ENCODE data around the gene WDR59.

WDR59 gene

GRCh38 chr16:74830648-74831047 is 154.3 kb downstream of the WDR59 start:
- H3K4me2 ChIP-seq (ENCODE audit: low read length), result no peak overlapping the region

GRCh38 chr16:74829637-74830036 is 155.3 kb downstream of the WDR59 start:
- H3K27ac ChIP-seq, result no peak overlapping the region
- H3K36me3 ChIP-seq (ENCODE audit: control insufficient read depth, insufficient read depth, low read length), result no peaks in the 10 kb centered on the region
- no peaks in the 10 kb centered on the region for H3K4me1 ChIP-seq
- H3K4me3 ChIP-seq (ENCODE audit: low read depth, low read length), result no peak overlapping the region
- TF ChIP-seq, protein P1, sequence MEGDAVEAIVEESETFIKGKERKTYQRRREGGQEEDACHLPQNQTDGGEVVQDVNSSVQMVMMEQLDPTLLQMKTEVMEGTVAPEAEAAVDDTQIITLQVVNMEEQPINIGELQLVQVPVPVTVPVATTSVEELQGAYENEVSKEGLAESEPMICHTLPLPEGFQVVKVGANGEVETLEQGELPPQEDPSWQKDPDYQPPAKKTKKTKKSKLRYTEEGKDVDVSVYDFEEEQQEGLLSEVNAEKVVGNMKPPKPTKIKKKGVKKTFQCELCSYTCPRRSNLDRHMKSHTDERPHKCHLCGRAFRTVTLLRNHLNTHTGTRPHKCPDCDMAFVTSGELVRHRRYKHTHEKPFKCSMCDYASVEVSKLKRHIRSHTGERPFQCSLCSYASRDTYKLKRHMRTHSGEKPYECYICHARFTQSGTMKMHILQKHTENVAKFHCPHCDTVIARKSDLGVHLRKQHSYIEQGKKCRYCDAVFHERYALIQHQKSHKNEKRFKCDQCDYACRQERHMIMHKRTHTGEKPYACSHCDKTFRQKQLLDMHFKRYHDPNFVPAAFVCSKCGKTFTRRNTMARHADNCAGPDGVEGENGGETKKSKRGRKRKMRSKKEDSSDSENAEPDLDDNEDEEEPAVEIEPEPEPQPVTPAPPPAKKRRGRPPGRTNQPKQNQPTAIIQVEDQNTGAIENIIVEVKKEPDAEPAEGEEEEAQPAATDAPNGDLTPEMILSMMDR (IDR thresholded peaks at IDR 0.05), result no peak
- no peak overlapping the region for H3K9ac ChIP-seq
- H3K27me3 ChIP-seq (ENCODE audit: control insufficient read depth, insufficient read depth, low read length), result no peaks in the 10 kb centered on the region
- H3K9me3 ChIP-seq (ENCODE audit: control insufficient read depth, low read length), result no peaks in the 10 kb centered on the region
- H3K79me2 ChIP-seq, result no peaks in the 10 kb centered on the region
- no peak overlapping the region for H3K4me2 ChIP-seq (ENCODE audit: low read length)
- no peak overlapping the region for H2AFZ ChIP-seq

More at GRCh38 chr16:74830648-74831047, 154.3 kb downstream of the WDR59 start:
- H2AFZ ChIP-seq, result no peak overlapping the region
- H3K36me3 ChIP-seq (ENCODE audit: control insufficient read depth, insufficient read depth, low read length), result no peaks in the 10 kb centered on the region
- TF ChIP-seq, protein P1 (IDR thresholded peaks at IDR 0.05), result no peak
- H3K9me3 ChIP-seq (ENCODE audit: control insufficient read depth, low read length), result no peaks in the 10 kb centered on the region
- H3K4me3 ChIP-seq (ENCODE audit: low read depth, low read length), result no peak overlapping the region
- no peaks in the 10 kb centered on the region for H3K4me1 ChIP-seq
- H3K27me3 ChIP-seq (ENCODE audit: control insufficient read depth, insufficient read depth, low read length), result no peaks in the 10 kb centered on the region
- no peak overlapping the region for H3K9ac ChIP-seq
- no peak overlapping the region for H3K27ac ChIP-seq
- H3K79me2 ChIP-seq, result no peaks in the 10 kb centered on the region

- Histone ChIP-seq H3K4me2 (ENCODE audit: low read length) (no peak overlapping the region), H2AFZ (no peak overlapping the region), H3K27ac (no peak overlapping the region), H3K4me3 (ENCODE audit: low read depth, low read length) (no peak overlapping the region), H3K9me3 (ENCODE audit: control insufficient read depth, low read length) (no peaks in the 10 kb centered on the region), H3K36me3 (ENCODE audit: control insufficient read depth, insufficient read depth, low read length) (no peaks in the 10 kb centered on the region), H3K79me2 (no peaks in the 10 kb centered on the region), H3K9ac (no peak overlapping the region), H3K27me3 (ENCODE audit: control insufficient read depth, insufficient read depth, low read length) (no peaks in the 10 kb centered on the region), H3K4me1 (no peaks in the 10 kb centered on the region)
- TF ChIP-seq, protein P1 (IDR thresholded peaks at IDR 0.05), result no peak
These were observed 159.0 kb downstream of the WDR59 start for GRCh38 chr16:74825941-74826340.

- TF ChIP-seq, protein P1 (IDR thresholded peaks at IDR 0.05), result no peak
- Histone ChIP-seq H3K9me3 (ENCODE audit: control insufficient read depth, low read length) (no peaks in the 10 kb centered on the region), H3K9ac (no peak overlapping the region), H3K27ac (no peak overlapping the region), H3K4me2 (ENCODE audit: low read length) (no peak overlapping the region), H3K36me3 (ENCODE audit: control insufficient read depth, insufficient read depth, low read length) (no peaks in the 10 kb centered on the region), H3K79me2 (no peaks in the 10 kb centered on the region), H3K27me3 (ENCODE audit: control insufficient read depth, insufficient read depth, low read length) (no peaks in the 10 kb centered on the region), H3K4me1 (no peaks in the 10 kb centered on the region), H3K4me3 (ENCODE audit: low read depth, low read length) (no peak overlapping the region), H2AFZ (no peak overlapping the region)
These were observed 159.9 kb downstream of the WDR59 start for GRCh38 chr16:74825016-74825415.
